GM21723 (cell line): Measurements from ENCODE around the gene POLR3K.

Experiments used
- ATAC-seq: cut with Tn5 transposase; IDR thresholded peaks from one replicate; pipeline ENCODE4 v1.9.1; 2021; ENCODE audit warnings: mild to moderate bottlenecking, moderate library complexity; ENCODE audit not compliant: unreplicated experiment

POLR3K gene

GRCh38 chr16:53346-54236 lies at the start of gene POLR3K, which contains the start of gene SNRNP25:
Gene POLR3K, minus strand, starts transcription at chr16:53608. Its CDS starts 22 bp downstream, at chr16:53586.
Gene SNRNP25, plus strand, starts transcription at chr16:53828. Its CDS starts 189 bp downstream, at chr16:54017.
- ATAC-seq, result peak; percentile 88

GRCh38 chr16:102060-102855 lies 48.9 kb upstream of the POLR3K start:
- no peak for ATAC-seq

DNA sequence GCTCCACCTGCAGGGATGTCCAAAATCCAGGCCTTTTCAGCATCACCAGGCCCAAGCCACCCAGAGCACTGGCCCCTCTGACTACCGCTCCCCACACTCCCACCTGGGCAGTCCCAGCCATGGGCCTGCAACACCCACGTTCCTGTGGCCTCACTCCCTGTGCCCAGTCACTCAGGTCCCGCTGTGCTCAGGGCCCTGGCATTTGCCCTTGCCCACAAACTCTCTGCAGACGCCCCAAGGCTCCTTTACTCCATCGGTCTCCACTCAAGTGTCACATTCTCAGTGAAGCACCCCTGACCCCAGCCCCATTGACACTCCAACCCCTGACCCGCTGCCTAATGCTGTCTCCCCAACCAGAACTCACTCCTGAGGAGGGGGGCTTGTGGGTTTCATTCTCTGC lies 48.2 kb upstream of the POLR3K start:
- ATAC-seq, result no peak

DNA sequence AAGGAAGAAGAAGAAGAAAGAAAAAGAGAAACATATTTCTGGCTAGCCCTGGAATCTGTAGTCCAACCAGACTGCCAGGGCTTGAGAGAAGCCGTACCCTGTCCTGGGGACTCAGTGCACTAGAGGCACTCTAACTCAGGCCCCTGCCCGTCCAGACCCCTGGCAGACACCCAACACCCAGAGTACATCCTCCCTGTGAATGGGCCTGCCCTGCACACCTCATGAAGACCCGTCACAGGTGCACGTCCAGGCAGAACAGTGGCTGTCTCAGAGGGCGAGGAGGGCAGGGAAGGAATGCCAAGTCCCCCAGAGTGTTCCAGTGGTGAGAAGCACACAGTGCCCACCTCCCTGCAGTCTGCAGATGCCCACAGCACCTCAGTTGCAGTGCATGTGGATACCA lies 47.6 kb upstream of the POLR3K start:
- ATAC-seq, result no peak

DNA sequence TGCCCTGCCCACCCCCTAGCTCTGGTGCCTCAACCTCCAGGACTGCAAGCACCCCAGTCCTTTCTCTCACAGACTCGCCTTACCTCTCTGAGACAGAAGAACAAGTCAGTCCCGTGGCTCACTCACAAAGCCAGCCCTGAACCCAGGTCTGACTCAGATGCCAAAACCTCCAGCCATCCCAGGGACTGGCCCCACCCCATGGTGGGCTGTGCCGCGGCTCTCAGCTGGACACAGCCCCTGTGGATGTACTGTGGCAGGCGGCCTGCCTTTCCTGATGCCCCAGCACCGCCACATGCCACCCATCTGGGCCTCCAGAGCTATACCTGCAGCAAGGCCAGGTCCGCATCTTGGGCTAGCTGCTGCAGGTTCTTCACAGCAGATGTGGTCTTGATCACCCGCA lies 44.4 kb upstream of the POLR3K start:
- no peak for ATAC-seq

- peak; percentile 76 for ATAC-seq
These were observed 43.5 kb upstream of the POLR3K start for GRCh38 chr16:96935-97381.

DNA sequence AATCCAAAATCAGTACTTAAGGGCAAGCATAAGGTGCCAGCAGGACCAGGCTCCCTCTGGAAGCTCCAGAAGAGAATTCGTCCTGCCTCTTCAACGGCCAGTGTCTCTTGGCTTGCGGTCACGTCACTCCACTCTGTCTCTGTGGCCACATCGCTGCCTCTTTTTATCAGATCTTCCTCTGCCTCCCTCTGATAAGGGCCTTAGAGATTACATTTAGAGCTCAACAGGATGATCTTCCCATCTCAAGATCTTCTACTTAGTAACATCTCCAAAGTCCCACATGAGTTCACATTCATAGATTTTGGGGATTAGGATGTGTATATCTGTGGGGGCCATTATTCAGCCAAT lies 41.5 kb upstream of the POLR3K start:
- no peak for ATAC-seq

DNA sequence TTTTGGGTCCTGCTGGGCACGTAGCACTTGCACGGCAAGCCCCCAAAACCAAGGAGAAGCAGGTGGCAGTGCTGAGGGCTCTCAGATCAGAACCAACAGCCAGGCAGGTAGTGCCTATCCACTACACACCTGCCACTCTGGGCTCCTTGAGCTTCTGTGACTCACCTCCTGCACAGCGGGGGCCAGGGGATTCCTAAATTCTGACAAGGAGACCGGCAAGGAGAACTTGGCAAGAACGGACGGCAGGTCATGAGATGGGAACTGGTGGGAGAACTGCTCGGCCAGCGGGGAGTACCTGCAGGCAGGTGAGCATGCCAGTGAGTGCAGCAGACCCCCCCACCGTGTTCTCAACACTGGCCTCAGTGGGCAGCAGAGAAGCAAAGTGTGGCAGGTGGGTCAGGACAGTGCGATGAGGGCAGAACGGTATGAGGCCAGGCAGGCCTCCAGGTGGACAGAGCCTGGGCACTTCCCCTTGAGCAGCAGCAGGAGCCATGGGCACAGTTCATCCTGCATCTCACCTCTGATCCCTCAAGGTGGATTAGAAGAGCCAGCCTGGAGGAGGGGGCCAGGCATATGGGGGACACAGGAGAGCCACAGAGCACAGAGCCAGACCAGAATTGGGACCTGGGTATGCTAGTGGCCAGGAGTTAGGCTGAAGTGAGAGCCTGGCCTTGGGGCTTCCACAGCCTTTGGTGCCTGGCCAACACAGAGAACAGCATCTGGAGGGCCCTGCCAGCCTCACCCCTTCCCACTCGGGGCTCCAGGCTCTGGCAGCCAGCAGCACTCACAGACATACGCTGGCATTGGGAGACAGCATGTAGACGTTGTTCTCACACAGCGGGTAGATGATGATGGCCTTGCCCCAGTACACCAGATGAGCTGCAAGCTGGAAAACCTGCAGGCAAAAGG lies 39.3 kb upstream of the POLR3K start:
- no peak for ATAC-seq

DNA sequence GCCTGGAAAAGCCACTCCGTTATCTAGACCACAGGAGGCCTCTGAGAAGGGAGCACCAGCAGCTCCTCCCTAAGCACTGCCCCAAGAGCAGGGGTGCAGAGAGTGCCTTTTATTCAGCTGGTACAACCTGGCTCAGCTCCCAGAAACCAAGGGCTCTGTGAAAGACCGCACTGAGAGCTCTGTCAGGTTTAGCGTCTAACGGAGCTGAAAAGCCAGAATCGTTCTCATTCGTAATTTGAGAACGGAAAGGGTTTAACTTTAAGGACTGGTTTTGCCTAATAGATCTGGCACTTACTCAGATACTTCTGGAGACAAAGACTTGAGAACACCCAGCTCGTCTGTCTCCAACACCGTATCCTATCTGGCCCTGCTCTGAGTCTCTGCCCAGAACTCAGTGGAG lies 38.1 kb upstream of the POLR3K start:
- no peak for ATAC-seq

DNA sequence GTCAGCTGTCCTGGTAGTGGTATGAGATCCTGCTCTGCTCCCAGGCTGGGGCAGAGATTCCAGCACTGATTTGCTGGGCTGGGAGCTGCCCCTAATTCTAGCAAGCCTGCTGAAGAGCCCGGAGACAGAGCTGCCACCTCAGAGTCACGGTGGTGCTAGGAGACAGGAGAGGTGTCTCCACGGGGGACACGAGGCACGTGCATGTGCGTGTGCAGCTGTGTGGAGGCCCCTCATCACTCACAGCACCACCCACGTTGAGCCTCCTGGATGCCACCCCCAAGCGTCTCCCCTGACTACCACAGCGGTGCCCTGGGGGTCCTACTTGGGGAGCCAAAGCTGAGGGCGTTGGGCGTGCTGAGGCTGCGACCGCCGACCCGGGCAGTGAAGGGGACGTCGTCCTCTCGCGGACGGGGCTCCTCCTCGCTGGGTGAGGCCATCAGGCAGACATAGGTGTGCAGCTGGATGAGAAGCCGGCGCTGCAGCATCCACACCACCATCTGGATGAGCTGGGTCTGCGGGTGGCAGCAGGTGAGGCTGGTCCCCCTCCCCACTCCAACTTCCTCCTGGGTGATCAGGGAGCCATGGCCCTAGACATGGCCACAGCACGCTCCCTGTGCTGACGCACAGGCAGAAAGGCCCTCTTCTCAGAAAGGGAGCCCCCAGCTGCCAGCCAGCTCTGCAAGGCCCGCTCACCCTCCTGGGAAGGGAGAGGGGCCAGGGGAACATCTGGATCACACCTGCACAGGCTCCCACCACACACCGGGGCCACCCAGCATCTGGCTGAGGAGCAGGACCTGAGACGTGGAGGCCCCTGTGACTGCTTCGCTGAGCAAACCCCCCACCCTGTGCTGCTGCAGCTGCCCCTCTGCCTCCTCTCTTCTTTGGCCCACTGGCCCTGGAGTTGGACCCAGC lies 36.2 kb upstream of the POLR3K start:
- ATAC-seq, result no peak

DNA sequence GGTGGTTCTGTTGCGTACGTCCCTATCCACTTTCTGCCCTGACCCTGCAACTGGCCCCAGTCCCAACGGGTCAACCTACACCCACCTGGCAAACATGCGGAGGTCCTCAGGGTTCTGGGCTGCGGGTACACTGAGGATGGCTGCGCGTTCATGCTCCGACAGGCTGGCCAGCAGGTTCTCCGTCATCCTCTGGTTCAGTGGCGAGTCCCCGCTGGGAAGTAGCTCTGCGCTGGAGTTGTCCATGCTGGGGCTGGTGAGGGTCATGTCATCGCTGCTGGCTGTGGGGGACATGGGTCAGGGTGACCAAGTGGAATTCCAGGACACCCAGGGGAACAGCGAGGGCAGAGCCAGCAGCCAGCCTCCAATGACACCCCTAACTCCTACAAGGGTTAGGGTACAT lies 35.2 kb upstream of the POLR3K start:
- ATAC-seq, result no peak

DNA sequence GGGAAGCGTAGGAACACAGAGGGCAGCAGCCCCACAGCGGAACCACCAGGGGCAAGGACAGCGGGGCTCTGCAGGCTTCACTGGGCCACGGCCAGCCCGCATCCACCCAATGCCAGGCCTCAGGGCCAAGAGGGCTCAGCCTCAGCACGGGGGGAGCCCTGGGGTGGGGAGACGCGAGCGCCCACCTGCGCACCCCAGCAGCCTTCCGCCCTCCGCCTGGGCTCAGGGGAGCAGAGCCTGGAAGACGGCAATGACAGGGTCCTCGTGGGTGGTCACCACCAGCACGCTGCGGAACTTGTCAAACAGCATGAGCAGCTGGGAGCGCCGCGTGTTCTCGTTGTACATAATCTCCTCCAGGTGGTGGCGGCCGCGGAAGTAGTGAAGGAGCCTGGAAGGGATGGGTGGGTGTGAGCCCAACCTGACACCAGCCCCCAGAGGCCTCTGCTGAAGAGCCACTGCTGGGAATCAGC lies 33.1 kb upstream of the POLR3K start:
- ATAC-seq, result no peak

GRCh38 chr16:85865-86264 lies 32.5 kb upstream of the POLR3K start:
- ATAC-seq, result no peak

DNA sequence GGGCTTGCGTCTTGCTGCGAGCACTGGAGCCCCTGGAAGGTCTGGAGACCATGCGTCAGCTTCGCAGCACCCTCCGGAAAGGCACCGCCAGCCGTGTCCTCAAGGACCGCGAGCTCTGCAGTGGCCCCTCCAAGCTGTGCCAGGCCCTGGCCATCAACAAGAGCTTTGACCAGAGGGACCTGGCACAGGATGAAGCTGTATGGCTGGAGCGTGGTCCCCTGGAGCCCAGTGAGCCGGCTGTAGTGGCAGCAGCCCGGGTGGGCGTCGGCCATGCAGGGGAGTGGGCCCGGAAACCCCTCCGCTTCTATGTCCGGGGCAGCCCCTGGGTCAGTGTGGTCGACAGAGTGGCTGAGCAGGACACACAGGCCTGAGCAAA lies 32.0 kb upstream of the POLR3K start:
- ATAC-seq, result no peak

DNA sequence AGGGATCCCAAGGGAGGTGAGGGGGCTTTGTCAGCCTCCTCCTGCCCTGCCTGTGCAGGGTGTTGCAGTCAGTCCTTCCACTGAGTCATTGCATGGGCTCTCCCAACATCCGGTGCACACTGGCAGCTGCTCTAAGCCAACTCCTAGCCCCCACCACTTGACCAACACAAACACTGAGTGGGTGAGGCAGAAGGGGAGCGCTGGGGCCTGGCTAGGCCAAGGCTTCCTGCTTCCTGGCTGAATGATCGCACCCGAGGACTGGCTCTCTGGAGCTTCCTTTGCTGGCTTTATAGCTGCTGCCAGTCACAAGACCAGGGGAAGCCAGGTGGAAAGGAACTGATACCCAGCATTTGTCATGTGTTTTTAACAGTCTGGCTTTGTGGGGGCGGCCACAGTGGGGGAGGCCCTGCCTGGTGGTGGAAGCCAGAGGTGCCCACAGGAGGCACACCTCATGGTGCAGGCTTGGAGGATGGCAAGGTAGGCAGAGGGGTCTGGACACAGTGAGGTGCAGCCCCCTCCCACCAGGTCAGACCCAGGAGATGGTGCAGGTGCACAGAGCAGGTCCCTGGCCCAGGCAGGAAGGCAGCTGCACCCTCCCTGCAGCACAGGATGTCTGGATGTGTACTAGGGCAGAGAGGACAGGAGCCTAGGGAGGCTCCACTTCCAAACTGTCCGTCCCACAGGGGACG lies 31.5 kb upstream of the POLR3K start:
- ATAC-seq, result peak; percentile 75

DNA sequence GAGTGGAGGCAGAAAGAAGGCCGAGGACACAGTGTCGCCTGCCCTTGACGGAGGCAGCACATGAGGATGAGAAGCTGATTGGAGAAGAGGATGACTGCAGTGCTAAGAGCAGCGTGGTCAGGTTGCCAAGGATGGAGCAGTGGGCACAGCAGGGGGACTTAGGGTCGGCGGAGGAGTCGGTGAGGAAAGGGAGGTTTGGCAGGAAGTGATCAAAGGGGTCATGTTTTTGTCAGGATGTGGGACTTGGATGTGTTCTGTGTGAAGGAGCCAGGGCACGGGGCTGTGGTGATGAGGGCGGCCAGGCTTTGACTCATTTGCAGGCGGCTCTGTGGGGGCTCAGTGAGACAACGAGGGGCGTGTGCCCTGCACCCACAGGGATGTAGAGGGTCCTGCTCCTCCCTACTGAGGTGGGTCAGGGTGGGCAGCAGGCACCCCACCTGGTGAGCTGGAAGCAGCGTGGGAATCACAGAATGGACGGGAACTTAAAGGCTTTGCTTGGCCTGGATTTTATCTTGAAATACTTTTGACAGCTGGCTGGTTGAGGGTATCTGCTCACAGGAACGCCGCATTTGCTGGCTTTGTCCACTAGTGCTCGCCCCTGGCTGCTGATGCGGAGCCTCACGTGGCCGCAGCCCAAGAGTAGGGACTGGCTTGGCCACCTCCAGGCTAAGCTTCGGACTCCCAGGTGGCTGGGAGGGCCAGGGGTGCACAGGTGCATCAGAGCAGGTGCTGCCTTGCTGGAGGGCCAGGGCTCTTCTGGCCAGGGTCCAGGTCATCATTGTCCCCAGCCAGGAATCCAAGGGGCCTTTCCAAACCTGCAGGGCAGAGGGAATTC lies 30.6 kb upstream of the POLR3K start:
- no peak for ATAC-seq

- ATAC-seq, result no peak
These were observed 29.7 kb upstream of the POLR3K start for GRCh38 chr16:83060-83603.
